A172 (cell line): ENCODE measurements around the gene ATXN3L. TPM values are rescaled to one million over a fixed set of nuclear protein-coding genes. Genes with fewer than 3 reads are reported as not detected.

Source experiments
- DNase-seq: peaks from one replicate; pipeline ENCODE4 v3.0.0-alpha.2; 2015; ENCODE audit warnings: low spot score
- total RNA-seq: library from RNA; depleted of rRNA; stranded (reverse); fragments of >200 nt; shearing (Covaris generic); gene quantifications from 2 replicates; pipeline ENCODE4 v1.2.3, GENCODE V29; 2014

ATXN3L gene
- total RNA-seq, 1 experiment from 2014 or later: not detected

DNA sequence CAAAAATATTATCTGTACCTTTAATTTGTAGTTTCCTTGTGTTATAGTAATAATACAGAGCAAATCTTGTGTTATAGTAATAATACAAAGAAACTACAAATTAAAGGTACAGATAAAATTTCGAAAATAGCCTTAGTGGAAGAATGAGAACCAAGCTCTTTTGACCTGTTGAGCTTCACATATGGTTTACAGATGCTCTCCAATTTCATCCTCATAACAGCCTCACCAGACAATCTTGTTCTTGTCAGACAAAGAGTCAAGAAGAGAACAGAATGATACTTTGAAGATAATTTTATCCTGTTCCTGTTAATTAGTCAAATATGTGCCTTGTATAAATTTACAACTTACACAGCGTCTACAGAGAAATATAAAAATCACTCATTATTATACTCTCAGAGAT is 12.8 kb downstream of the ATXN3L start:
- DNase-seq: no peak

DNA sequence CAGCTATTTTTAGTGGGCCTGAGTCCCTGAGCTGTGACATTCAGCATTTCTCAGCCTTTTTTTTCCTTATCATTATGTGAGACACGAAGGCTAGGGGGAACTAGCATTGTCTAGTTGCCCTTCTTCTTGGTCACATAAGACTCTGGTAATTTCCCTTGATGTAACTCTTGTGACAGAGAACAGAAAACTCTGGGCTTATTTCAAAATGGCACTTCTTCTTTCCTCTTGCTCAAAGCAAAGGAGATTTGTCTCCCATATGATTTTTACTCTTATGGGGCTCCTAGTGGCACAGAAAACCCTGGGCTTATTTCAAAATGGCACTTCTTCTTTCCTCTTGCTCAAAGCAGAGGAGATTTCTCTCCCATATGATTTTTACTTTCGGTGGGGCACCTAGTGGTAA is 14.7 kb downstream of the ATXN3L start:
- no peak for DNase-seq

DNA sequence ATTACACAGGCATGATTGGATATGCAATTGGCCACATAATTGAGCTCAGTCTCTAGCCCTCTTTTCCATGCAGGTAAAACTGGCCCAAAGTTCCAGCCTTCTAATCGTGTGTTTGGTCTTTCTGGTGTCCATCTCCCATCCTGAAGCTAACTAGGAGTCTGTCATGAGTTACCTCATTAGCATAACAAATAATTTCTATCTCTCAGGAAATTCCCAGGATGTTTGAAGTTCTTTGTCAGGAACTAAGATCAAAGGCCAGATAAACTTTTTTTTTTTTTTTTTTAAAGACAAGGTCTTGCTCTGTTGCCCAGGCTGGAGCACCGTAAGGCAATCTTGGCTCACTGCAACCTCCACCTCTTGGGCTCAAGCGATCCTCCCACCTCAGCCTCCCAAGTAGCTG is 15.8 kb downstream of the ATXN3L start:
- DNase-seq: peak; percentile 51

DNA sequence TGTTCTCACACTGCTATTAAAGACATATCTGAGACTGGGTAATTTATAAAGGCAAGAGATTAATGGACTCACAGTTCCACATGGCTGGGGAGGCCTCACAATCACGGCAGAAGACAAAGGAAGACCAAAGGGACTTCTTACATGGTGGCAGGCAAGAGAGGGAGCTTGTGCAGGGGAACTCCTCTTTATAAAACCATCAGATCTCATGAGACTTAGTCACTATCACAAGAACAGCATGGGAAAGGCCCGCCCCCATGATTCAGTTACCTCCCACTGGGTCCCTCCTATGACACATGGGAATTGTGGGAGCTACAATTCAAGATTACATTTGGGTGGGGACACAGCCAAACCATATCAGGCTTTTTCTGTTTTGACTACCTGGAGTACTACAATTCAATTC is 16.6 kb downstream of the ATXN3L start:
- DNase-seq: peak; percentile 65

DNA sequence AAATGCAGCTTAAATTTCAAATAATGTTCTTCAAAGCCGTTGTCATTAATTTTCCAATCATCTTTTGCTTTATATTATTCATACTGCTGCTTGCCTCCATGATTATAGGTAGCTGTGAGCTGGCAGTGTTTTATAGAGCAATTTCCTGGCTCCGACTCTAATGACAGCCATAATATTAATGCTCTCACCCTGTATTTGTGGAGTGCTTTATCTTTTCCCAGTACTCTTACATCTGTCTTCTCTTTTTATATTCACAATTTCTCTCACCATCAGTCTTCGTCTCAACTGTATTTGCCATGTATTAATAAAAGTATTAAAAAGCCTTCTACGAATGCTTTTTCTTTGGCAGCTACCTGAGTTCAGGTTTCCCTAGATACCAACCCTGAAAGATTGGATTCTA is 21.0 kb downstream of the ATXN3L start:
- DNase-seq: no peak

DNA sequence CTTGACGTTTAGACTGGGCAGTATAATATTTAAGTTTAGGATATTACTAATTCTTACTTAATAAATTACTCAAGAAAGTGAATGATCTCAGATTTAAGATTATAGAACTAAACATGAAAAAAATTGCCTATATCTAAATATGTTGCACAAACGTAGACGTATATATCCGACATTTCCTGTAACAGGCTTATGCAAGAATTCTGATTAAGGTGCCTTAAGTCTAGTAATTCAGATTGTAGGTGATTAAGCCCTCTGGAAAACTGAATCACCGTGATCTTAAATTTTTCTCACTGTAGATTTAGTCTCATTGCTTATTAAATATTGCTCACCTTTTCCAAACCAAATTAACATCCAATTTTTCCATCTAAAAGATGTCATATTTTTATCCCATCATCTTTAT is 24.0 kb downstream of the ATXN3L start:
- no peak for DNase-seq

DNA sequence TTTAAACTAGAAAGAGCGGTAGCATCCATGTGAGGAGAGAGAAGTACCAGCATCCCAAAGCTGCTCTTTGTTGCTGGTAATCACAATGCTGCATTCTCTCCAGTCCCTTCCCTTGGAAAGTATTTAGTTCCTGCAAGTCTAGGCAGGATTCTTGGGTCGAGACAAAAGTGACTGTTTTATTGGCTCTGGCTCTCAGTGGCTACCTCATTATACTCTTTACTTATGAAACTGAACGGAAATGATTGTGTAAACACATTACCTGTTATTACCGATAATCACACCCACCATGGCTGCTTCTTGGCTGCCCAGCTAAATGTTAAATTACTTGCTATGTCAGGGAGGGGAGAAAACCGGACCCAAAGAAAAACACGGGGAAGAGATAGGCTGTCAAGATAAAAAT is 26.2 kb downstream of the ATXN3L start:
- peak; percentile 53 for DNase-seq

DNA sequence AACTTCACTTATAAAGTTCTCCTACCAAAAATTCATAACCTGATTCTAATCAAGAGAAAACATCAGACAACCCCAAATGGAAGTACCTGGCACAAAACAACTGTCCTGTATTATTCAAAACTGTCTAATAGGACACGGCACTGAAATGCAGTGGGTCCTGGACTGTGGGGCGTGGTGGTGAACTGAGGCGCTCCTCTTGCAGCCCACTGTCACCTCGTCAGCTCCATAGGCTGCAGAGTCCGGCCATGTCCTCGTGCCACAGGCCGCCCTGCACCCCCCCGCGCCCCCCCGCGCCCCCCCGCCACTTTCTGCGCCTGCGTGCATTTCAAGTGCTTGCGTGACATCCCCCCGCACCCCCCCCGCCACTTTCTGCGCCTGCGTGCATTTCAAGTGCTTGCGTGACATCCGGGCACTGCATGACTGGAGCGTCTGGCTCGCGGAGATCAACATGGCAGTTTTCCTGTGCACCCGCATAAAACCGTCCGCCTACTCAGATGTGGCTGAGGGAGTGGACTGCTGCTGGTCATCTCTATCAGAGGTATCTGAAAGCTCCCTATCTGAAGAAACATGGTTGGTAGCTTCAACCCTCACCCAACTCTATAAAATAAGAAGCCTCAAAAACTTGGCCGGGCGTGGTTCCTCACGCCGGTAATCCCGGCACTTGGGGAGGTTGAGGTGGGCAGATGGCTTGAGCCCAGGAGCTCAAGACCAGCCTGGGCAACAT is 28.8 kb downstream of the ATXN3L start:
- DNase-seq: no peak

DNA sequence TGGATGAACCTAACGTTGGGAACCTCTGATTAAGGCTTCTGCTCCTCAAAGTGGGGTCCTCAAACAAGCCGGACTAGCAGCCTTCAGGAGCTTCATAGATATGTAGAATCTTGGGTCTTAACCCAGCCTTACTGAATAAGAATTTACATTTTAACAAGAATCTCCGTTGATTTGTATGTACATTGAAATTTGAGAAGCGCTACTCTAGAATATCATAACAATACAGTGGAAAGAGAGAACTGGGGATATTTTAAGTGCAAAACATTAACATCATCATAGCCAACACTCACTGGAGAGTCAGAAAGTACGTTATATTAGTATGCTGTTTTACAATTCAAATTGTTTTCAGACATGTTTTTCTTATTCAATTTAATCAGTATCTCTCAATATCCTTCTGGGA is 31.2 kb downstream of the ATXN3L start:
- DNase-seq: no peak

DNA sequence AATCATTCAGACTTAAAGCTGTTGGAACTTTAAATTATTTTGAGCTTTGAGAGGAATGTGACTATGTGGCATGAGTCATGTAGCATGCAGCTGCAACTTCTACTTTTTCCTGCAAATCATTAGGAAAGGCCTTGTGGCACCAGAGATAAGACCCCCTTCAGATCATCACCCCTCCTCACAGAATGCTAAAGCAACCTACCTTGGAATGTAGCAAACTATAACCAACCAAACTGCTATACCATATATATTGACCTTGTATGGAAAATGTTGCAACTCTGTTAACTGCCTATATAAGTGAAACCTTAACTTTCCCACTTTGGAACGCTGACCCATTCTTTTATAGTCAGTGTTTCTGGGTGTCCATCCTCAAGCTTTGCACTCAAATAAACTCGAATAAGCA is 32.0 kb downstream of the ATXN3L start:
- DNase-seq: peak; percentile 79

DNA sequence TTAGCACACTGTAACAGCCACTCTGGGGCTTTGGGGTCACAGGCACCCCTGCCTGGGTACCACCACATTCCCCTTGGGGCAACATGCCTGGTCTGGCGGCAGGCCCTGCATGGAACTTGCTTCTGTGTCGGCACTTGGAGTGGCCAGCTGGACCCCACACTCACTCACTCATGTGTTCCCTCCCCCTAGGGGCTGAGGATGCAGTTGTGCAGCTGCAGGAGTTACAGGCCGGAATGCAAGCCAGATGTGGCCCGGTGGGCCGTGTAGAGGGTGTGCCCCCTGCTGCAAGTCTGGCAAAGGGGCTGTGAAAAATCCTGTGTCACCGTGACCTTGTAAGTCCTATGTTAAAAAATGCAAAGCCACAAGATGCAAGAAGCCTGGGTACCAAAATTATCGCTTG is 34.2 kb downstream of the ATXN3L start:
- DNase-seq: no peak

DNA sequence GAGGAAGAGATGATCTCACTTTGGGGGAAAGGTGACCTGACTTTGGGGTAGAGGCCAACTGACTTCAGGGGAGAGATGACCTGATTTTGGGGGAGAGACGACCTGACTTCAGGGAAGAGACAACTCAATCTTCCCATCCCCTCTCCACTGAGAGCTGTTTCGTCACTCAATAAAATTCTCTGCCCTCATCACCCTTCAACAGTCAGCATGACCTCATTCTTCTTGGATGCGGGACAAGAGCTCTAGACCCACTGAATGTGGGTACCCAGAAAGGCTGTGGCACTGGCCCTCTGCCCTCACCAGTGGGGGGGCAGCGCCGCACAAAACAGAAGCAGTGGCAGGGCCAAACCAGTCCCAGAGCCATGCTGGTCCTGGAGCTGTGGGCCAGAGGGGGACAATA is 34.6 kb downstream of the ATXN3L start:
- peak; percentile 43 for DNase-seq

DNA sequence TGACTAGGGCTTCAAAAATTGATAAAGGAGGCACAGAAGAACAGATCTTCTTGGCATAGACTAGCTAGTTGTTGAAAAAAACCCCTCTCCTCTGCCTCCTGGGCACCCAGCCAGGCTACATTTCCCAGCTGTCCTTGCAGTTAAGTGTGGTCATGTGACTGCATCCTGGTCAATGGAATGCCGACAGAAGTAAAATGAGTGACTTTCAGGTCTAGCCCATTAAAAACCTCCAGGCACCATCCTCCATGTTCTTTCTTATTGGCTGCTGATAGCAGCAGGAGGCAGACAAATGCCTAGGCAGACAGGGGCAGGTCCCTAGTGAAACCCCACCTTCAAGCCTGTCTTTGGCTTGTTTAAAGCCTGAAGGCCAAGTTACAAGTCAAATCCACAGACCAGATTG is 35.3 kb downstream of the ATXN3L start:
- DNase-seq: peak; percentile 59

DNA sequence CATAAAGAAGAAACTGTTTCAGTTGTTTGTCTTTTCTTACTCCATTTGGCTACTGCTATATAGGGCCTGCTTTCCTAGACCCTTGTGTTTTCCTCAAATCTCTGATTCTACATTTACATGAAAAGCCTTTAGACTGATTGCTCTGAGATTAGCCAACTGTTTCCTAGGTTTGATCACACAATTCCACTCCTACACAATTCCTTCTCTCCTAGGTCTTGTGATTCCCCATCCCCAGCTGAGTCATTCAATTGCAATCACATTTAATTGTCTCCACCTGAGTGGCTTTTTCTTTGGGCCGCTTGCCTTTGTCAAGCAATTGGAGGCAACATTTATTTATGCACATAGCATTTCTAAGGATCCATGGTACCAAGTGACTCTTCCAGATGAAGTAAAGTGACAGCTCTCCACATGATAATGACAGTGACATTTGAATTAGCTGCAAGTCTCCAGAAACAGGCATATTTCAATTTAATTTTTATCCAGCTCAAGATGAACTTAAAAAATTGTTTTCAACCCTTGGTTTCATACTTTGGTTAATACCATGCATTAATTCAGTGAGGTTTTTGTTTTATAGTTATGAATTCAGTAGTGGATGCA is 35.8 kb downstream of the ATXN3L start:
- DNase-seq: peak; percentile 86

DNA sequence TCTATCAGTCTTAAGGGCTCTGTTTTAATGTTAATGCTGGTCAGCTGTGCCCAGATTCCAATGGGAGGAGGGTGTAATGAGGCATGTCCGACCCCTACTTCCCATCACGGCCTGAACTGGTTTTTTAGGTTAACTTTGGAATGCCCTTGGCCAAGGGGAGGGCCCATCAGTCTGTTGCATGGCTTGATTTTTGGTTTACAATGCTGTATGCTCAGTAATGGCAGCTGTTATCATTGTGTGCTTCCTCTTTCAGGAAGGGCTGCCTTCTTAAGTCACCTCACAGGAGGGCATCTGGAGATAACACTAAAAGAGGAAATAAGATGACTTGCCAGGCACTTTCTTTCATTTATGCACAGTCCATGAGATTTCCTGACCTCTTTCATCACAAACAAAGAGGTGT is 36.3 kb downstream of the ATXN3L start:
- DNase-seq: peak; percentile 63

DNA sequence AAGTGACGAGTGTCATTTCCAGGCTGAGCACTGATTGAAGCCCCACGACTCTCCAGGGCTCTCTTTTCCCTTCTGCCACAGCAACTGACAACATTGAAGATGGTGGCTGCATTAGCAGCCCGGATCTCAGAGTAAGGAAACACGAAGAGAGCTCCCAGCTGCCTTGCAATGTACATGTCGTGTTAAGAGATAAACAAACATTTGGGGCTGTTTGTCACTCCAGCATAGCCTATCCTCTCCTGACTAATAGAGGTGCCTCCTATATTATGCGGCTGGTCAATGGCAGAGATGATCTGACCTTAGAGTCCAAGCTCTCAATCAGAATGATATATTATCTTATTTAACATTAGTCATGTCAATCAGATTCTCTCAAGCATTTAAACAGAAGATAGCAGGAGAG is 38.6 kb downstream of the ATXN3L start:
- no peak for DNase-seq

DNA sequence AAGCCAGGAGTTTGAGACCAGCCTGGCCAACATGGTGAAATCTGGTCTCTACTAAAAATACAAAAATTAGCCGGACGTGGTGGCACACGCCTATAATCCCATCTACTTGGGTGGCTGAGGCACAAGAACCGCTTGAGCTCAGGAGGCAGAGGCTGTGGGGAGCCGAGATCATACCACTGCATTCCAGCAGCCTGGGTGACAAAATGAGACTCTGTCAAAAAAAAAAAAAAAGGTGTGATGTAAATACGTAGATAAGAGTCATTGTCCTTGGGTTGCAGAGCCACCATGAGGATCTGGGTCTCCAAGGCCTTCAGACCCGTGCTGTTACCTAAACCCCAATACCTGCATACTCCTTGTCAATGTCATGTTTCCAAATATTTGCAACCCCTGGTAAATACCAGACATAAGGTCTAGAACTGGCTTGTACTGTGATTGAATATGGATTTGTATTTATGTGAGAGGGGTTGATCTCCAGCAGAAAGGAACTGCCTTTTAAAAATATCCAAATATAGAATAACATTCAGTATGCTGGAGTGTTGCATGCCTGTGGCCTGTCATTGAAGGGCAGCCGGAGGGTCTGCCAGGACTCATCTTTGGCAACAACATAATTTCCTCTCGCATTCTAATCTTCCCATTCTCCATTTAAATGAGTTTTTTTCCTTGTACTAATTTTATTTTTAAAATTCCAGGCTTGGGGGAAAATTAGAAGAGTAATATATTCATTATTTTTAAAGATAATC is 40.4 kb downstream of the ATXN3L start:
- DNase-seq: no peak

DNA sequence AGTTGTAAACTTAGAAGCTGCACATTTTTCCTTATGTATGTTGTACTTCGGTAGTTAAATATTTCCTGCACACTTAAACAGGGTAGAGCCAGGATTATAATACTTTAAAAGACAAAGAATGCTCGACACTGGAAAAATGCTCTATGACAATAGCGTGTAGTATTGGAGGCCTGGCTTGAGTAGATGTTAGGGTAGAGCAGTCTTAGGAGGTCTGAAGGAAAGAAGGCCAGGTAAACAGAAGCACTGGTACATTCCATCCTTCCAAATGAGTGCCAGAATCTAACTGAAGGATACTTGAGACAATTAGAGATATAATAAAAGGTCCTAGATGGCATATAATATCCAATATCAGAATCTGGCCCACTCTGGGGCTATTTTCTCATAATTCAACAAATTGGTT is 42.3 kb downstream of the ATXN3L start:
- no peak for DNase-seq

DNA sequence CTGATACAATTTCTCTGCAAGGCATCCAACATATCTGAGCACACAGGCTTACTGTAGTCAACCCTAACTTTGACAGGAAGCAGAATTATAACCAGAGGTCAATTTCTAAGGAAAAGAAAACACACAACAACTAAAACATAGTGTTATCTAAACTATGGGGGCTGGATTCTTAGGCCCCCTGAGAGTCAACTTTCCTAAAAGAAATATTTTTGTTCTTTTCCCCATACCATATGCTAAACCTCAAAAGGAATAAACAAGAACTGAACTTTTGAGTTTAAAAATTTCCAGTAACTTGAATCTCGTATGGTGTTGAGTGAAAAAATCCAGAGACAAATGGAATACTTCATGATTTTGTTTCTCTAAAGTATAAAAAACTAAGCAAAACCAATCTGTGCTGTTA is 42.9 kb downstream of the ATXN3L start:
- no peak for DNase-seq

DNA sequence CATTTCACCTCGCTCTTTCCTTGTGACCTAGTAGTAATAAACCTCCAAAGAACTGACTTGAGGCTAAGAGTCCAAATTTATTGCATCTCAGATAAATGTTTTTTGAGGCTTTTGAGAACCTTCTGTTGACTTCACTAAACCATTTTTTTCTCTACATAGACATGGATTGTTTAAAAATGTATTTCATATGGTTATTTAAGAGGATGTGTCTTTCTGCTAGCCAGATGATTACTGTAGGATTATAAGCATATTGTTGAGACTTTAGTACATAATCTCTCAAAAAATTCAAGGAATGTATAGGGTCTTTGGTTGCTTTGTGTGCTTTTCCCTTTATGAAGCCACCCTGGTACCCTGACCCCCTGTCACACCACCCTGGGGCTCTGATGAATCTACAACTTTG is 44.8 kb downstream of the ATXN3L start:
- DNase-seq: no peak

DNA sequence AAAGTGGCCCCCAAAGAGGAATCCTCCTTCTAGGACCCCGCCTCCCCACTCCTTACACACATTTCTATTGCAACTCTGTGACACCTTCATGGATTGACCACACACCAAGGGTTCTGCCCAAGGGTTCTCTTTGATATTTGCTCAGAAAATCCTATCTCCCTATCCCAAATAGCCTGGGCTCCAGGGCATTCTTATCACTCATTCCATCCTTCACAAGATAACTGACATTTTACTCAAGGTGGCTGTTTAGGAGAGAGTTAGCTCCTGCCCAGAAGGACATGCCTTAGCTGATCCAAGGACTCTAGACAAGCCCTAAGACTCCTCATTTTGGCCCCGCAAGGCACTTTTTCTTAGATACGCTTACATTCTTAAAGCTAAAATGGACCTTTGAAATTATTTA is 47.4 kb downstream of the ATXN3L start:
- DNase-seq: no peak

DNA sequence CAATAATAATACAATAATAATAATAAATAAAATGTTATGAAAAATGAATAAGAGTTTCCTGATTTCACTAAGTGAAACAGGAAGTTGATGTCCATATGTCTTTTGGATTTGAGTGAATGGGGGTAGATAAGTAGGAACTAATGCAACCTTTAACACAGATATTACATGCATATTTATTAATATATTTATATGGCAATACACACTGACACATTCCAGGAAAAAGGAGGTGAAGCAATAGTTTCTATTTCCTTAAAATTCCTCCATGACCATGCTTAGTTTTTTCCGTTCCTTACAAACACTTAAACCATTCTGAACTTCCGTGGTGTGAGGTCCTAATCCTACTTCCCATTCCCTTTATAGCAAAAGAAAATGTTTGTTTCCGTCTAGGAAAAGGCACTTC is 48.3 kb downstream of the ATXN3L start:
- DNase-seq: no peak

DNA sequence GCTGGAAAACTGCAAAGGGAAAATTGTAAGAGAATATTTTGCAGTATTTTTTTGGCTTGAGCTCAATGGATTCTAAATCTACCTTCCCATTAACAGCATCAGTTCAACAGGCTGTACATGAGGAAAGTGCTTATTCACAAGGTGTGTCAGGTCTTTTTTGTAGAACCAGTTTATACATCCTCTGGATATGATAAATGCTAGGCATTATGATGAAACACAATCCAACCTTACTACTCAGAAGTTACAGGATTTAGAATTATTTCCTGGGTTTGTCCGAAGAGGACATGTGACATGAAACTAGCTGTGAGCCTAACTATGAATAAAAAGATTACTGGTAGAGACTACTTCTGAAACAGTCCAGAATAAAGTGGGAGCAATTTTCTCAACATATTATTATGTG is 49.5 kb downstream of the ATXN3L start:
- DNase-seq: no peak
